ENCODE data around the gene NBPF1. TPM values are rescaled to one million over a fixed set of nuclear protein-coding genes. Genes with fewer than 3 reads are reported as not detected.

NBPF1 gene
- total and polyA plus RNA-seq, 9 of the 15 experiments (the other 6 are each of a cell fraction or from before 2014, with no cell fraction given): 5.2 to 42.6 (median 24.1) TPM

- TF ChIP-seq, protein P1, sequence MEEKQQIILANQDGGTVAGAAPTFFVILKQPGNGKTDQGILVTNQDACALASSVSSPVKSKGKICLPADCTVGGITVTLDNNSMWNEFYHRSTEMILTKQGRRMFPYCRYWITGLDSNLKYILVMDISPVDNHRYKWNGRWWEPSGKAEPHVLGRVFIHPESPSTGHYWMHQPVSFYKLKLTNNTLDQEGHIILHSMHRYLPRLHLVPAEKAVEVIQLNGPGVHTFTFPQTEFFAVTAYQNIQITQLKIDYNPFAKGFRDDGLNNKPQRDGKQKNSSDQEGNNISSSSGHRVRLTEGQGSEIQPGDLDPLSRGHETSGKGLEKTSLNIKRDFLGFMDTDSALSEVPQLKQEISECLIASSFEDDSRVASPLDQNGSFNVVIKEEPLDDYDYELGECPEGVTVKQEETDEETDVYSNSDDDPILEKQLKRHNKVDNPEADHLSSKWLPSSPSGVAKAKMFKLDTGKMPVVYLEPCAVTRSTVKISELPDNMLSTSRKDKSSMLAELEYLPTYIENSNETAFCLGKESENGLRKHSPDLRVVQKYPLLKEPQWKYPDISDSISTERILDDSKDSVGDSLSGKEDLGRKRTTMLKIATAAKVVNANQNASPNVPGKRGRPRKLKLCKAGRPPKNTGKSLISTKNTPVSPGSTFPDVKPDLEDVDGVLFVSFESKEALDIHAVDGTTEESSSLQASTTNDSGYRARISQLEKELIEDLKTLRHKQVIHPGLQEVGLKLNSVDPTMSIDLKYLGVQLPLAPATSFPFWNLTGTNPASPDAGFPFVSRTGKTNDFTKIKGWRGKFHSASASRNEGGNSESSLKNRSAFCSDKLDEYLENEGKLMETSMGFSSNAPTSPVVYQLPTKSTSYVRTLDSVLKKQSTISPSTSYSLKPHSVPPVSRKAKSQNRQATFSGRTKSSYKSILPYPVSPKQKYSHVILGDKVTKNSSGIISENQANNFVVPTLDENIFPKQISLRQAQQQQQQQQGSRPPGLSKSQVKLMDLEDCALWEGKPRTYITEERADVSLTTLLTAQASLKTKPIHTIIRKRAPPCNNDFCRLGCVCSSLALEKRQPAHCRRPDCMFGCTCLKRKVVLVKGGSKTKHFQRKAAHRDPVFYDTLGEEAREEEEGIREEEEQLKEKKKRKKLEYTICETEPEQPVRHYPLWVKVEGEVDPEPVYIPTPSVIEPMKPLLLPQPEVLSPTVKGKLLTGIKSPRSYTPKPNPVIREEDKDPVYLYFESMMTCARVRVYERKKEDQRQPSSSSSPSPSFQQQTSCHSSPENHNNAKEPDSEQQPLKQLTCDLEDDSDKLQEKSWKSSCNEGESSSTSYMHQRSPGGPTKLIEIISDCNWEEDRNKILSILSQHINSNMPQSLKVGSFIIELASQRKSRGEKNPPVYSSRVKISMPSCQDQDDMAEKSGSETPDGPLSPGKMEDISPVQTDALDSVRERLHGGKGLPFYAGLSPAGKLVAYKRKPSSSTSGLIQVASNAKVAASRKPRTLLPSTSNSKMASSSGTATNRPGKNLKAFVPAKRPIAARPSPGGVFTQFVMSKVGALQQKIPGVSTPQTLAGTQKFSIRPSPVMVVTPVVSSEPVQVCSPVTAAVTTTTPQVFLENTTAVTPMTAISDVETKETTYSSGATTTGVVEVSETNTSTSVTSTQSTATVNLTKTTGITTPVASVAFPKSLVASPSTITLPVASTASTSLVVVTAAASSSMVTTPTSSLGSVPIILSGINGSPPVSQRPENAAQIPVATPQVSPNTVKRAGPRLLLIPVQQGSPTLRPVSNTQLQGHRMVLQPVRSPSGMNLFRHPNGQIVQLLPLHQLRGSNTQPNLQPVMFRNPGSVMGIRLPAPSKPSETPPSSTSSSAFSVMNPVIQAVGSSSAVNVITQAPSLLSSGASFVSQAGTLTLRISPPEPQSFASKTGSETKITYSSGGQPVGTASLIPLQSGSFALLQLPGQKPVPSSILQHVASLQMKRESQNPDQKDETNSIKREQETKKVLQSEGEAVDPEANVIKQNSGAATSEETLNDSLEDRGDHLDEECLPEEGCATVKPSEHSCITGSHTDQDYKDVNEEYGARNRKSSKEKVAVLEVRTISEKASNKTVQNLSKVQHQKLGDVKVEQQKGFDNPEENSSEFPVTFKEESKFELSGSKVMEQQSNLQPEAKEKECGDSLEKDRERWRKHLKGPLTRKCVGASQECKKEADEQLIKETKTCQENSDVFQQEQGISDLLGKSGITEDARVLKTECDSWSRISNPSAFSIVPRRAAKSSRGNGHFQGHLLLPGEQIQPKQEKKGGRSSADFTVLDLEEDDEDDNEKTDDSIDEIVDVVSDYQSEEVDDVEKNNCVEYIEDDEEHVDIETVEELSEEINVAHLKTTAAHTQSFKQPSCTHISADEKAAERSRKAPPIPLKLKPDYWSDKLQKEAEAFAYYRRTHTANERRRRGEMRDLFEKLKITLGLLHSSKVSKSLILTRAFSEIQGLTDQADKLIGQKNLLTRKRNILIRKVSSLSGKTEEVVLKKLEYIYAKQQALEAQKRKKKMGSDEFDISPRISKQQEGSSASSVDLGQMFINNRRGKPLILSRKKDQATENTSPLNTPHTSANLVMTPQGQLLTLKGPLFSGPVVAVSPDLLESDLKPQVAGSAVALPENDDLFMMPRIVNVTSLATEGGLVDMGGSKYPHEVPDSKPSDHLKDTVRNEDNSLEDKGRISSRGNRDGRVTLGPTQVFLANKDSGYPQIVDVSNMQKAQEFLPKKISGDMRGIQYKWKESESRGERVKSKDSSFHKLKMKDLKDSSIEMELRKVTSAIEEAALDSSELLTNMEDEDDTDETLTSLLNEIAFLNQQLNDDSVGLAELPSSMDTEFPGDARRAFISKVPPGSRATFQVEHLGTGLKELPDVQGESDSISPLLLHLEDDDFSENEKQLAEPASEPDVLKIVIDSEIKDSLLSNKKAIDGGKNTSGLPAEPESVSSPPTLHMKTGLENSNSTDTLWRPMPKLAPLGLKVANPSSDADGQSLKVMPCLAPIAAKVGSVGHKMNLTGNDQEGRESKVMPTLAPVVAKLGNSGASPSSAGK (IDR thresholded peaks at IDR 0.05): peak; percentile 25; the same call in 1 of the 2 replicates
- TF ChIP-seq ZNF76 (CRISPR knock-in tag; IDR thresholded peaks at IDR 0.05; ENCODE audit: borderline replicate concordance) (0 out of 2 replicates have a peak, but pooled peaks have one; percentile 51), STAT5B (CRISPR knock-in tag; IDR thresholded peaks at IDR 0.05) (0 out of 2 replicates have a peak, but pooled peaks have one; percentile 22), FOXJ2 (tag; IDR thresholded peaks at IDR 0.05) (peak; percentile 30; the same call in 1 of the 2 replicates), SMAD3 (CRISPR knock-in tag; conservative IDR thresholded peaks at IDR 0.05) (peak; percentile 88), TCF15 (CRISPR knock-in tag; IDR thresholded peaks at IDR 0.05) (0 out of 2 replicates have a peak, but pooled peaks have one; percentile 25), ZNF584 (CRISPR knock-in tag; IDR thresholded peaks at IDR 0.05; ENCODE audit: low read depth) (peak; percentile 87; the same call in 1 of the 2 replicates), MAZ (CRISPR knock-in tag; conservative IDR thresholded peaks at IDR 0.05 in 1 of 2, IDR thresholded peaks at IDR 0.05 in 1 of 2) (0 out of 4 replicates have a peak, but pooled peaks of 1 of the 2 experiments have one; percentile 36)
- TF ChIP-seq, protein P2, sequence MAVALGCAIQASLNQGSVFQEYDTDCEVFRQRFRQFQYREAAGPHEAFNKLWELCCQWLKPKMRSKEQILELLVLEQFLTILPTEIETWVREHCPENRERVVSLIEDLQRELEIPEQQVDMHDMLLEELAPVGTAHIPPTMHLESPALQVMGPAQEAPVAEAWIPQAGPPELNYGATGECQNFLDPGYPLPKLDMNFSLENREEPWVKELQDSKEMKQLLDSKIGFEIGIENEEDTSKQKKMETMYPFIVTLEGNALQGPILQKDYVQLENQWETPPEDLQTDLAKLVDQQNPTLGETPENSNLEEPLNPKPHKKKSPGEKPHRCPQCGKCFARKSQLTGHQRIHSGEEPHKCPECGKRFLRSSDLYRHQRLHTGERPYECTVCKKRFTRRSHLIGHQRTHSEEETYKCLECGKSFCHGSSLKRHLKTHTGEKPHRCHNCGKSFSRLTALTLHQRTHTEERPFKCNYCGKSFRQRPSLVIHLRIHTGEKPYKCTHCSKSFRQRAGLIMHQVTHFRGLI (CRISPR knock-in tag; IDR thresholded peaks at IDR 0.05): peak; percentile 88
Observed at GRCh38 chr1:16516694-16517410, 96.5 kb downstream of the NBPF1 start (continued).
